Mesodermal cell (in vitro differentiated cells): ENCODE results near the gene ADIRF. TPM values are rescaled to one million over a fixed set of nuclear protein-coding genes. Genes with fewer than 3 reads are reported as not detected.
"Not testable (repeated sequence)": the region's sequence is repeated elsewhere in the genome, so short reads cannot be mapped to it uniquely, and the experiment has no call there.

ENCODE experiments used
- H3K27ac ChIP-seq: 2 replicates; pipeline ENCODE4 v1.7.0; 2013; ENCODE audit warnings: mild to moderate bottlenecking, low read depth, low read length, moderate library complexity; ENCODE audit not compliant: severe bottlenecking
- H3K36me3 ChIP-seq: 2 replicates; pipeline ENCODE4 v1.7.1; 2013; ENCODE audit warnings: mild to moderate bottlenecking, low read length, moderate library complexity; ENCODE audit not compliant: control insufficient read depth, insufficient read depth
- H3K4me1 ChIP-seq: one replicate; pipeline ENCODE4 v1.7.1; 2013; ENCODE audit warnings: mild to moderate bottlenecking, low read length; ENCODE audit not compliant: insufficient read depth, control insufficient read depth, poor library complexity, severe bottlenecking
- H3K4me3 ChIP-seq: 2 replicates; pipeline ENCODE4 v1.7.0; 2013; ENCODE audit warnings: low read length, control low read depth, mild to moderate bottlenecking; ENCODE audit not compliant: insufficient read depth, poor library complexity, severe bottlenecking; ENCODE audit errors: extremely low read depth
- H3K9me3 ChIP-seq: 2 replicates; pipeline ENCODE4 v1.7.1; 2013; ENCODE audit warnings: mild to moderate bottlenecking, low read length, moderate library complexity; ENCODE audit not compliant: control insufficient read depth
- WGBS, 2 experiments: methylation state at CpG; one replicate each; pipeline ENCODE4 v1.1.5; 2013; ENCODE audit warnings: missing lambda C conversion rate in 2 of 2; ENCODE audit not compliant: insufficient coverage in 2 of 2; 5-methylcytosine and 5-hydroxymethylcytosine counted together
- polyA plus RNA-seq, 2 experiments: library from polyadenylated mRNA; stranded (reverse); fragments of 50-300 nt; gene quantifications; one replicate each; pipeline ENCODE4 v1.2.3, GENCODE V29; 2013

The ADIRF gene
- polyA plus RNA-seq (2013, experiment 1 of 2) = 0.48 TPM
- not detected for polyA plus RNA-seq (2013, experiment 2 of 2)

DNA sequence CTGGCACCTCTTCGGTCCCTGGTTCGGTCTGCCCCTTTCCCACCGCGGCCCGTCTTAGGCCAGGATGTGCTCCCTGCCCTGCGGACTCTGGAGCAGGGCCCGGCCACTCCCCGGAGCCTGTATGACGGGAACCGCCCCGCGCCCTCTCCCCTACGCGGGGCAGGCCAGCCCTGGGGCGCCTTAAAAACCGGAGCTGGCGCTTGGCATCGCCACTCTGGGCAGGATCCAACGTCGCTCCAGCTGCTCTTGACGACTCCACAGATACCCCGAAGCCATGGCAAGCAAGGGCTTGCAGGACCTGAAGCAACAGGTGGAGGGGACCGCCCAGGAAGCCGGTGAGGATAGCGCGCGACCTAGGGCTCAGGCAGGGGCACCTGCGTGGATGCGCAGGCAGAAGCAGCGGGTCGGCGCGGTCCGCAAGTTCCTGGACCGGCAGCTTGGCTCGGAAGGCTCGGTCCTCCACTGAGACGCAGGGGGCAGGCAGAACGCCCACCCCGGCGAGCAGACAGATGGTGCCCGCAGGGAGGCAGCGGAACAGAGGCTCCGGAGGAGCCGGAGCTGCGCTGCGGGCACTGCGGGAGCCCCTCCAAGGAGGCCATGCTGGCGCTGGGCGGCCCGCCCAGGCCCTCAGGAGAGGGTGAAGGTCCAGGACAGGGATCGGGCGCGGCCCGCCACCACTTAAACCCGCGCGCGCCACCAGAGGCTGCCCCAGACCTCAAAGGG, at the start of gene ADIRF:
Gene ADIRF, plus strand, starts transcription at position 212 of the 723 bp plus-strand sequence. Its CDS starts 63 bp downstream, at position 275.
- H3K4me1 ChIP-seq = peaks cover 30% of the 10 kb centered on the region
- WGBS, 2 experiments = 94% methylated on average over 54 to 57 of the region's 59 CpGs

DNA sequence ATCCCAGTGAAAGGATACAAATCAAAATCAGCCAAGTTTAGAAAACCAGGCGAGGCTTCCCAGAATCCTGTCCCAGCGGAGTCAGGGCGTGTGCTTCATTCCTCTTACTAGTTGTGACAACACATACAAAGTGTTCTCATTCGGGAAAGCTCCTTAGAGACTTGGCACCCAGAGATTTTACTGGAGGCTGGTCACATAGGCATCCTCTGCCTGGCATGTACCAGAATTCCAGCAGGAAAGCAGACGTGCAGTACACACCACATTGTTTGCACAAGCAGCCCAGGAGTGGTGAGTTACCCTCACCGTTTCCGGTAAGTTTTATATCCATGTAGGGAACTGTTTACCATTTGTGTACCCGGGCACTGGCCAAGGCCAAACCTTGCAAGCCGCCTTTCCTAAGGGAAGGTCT, 45.7 kb upstream of the ADIRF start:
- Histone ChIP-seq H3K36me3 (peaks cover 66% of the 10 kb centered on the region), H3K4me3 (no peak overlapping the region), H3K9me3 (no peaks in the 10 kb centered on the region), H3K4me1 (peaks cover 5% of the 10 kb centered on the region), H3K27ac (no peak overlapping the region)
- 87 to 95% methylated on average over 9 of the region's 9 CpGs for WGBS, 2 experiments

More for the DNA sequence above, at the start of gene ADIRF:
- H3K27ac ChIP-seq = no peak within 1 kb of the TSS
- no peaks in the 10 kb centered on the region for H3K9me3 ChIP-seq
- H3K36me3 ChIP-seq = no peaks in the 10 kb centered on the region
- no peak within 1 kb of the TSS for H3K4me3 ChIP-seq

DNA sequence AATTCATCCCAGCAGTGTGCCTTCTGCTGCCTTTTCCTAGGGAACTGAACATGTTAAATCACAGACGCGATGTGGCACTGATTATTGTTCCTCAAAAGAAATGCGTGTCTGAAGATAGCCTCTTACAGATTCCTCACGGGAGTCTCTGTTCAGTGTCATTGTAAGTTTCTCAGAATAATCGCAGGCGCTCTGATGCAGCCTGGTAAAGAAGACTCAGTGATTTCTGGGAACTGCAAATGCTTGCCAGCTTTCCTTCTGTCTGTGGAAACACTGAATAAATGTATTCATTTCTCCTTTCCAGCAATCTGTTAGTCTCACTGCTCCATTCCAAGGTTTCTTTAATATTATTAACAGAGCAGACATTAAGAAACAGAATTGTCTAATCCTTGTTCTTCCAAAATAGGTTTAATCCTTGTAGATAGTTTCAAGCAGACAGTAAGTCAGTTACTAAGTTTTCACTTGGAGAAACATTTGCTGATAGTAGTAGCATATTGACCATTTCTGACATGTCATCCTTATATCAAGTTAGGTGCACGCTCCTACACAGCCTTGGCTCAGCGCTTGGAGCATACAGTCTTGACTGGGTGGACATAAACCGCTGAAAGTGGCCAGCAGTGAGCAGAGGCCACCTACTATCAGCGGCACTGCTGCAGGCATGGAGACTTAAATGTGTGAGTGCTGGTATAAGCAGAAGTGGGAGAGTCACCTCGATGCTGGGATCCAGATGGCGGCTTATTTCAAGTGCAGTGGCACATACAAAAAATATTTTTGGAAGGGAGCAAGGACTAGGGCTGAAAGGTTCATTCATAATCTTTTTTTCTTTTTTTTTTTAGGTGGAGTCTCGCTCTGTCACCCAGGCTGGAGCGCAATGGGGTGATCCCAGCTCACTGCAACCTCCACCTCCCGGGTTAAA, 38.6 kb upstream of the ADIRF start:
- Histone ChIP-seq H3K4me3 (no peak overlapping the region), H3K27ac (no peak overlapping the region), H3K36me3 (peaks cover 50% of the 10 kb centered on the region), H3K4me1 (no peaks in the 10 kb centered on the region), H3K9me3 (no peaks in the 10 kb centered on the region)
- WGBS, 2 experiments = 87 to 91% methylated on average over 13 to 15 of the region's 15 CpGs

DNA sequence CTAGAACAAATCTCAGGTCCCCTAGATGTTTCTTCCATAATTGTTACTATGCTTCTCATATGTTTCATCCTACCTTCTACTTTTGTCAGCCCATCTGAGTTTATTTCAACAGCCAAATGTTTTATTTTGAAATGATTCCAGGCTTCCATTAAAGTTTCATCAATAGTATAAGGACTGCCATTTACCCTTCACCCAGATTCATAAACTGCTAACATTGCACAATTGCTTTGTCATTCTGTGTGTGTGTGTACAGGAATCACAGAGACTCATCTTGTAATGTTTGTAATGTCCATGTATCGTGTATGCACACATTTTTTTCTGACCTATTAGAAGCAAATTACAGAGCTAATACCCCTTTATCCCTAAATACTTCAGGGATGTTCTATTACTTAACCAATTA, 36.4 kb upstream of the ADIRF start:
- H3K4me1 ChIP-seq = peaks cover 5% of the 10 kb centered on the region
- WGBS, 2 experiments = no CpG with 5 or more reads among the region's 1 CpG

GRCh38 chr10:86932674-86933073, 35.6 kb upstream of the ADIRF start:
- Histone ChIP-seq H3K27ac (no peak overlapping the region), H3K4me1 (peaks cover 7% of the 10 kb centered on the region), H3K9me3 (no peaks in the 10 kb centered on the region), H3K36me3 (peaks cover 48% of the 10 kb centered on the region), H3K4me3 (no peak overlapping the region)
- 100% methylated on average over 2 of the region's 2 CpGs for WGBS, 2 experiments

More for the DNA sequence above, 36.4 kb upstream of the ADIRF start:
- H3K36me3 ChIP-seq = peaks cover 48% of the 10 kb centered on the region
- H3K9me3 ChIP-seq = no peaks in the 10 kb centered on the region
- H3K4me3 ChIP-seq = no peak overlapping the region
- H3K27ac ChIP-seq = no peak overlapping the region

GRCh38 chr10:86934162-86934711, 34.0 kb upstream of the ADIRF start:
- WGBS, 2 experiments = 93 to 98% methylated on average over 5 to 6 of the region's 6 CpGs
- H3K4me1 ChIP-seq = not testable (repeated sequence)

GRCh38 chr10:86936661-86937501, 31.4 kb upstream of the ADIRF start:
- Histone ChIP-seq H3K4me1 (peaks cover 7% of the 10 kb centered on the region), H3K36me3 (peaks cover 16% of the 10 kb centered on the region), H3K27ac (no peak overlapping the region), H3K4me3 (no peak overlapping the region), H3K9me3 (no peaks in the 10 kb centered on the region)
- WGBS, 2 experiments = 94 to 96% methylated on average over 11 to 12 of the region's 13 CpGs

More at GRCh38 chr10:86934162-86934711, 34.0 kb upstream of the ADIRF start:
- peaks cover 38% of the 10 kb centered on the region for H3K36me3 ChIP-seq
- H3K27ac ChIP-seq, H3K4me3 ChIP-seq, H3K9me3 ChIP-seq: not testable (repeated sequence)

DNA sequence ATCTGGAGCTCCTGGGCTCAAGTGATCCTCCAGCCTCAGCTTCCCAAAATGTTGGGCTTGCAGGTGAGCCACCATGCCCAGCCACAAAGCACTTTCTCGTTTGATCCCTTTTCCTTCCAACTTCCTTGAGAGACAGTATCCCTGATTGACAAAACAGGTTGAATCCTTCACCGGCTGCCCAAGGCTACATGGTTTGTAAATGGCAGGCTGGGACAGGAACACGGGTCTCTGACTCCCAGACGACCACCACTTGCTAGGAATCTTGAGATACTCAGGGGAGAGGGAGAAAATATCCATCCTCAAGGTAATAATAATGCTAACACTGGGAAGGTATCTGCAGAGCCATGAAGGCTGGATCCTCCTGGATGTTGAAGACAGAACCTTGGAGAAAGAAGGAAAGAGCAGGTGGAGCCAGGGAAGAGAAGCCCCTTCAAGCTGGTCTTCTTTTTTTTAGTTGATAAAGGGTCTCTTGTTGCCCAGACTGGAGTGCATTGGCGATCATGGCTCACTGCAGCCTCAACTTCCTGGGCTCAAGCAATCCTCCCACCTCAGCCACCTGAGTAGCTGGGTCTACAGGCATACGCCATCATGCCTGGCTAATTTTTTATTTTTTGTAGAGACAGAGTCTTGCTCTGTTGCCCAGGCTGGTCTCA, 30.7 kb upstream of the ADIRF start:
- Histone ChIP-seq H3K36me3 (peaks cover 16% of the 10 kb centered on the region), H3K4me3 (no peak overlapping the region), H3K4me1 (peaks cover 7% of the 10 kb centered on the region), H3K27ac (no peak overlapping the region), H3K9me3 (no peaks in the 10 kb centered on the region)
- 94 to 95% methylated on average over 4 to 6 of the region's 6 CpGs for WGBS, 2 experiments

DNA sequence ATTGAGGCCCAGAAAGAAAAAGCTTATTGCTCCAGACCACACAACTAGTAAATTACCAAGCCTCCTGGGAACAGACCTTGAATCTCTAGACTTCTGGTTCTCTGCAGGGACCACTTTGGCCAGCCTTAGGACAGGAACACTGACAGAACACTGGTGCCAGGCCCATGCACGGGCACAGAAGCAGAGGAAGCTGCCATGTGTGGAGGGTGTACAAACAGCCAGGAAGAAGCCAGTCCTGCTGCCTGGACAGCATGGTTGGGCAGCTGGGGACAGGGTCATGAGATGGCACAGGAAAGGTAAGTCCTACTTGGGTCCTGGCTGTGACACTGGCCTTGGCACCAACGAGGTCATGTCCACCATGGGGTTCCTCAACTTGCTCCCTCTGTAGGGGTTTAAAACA, 30.0 kb upstream of the ADIRF start:
- Histone ChIP-seq H3K27ac (no peak overlapping the region), H3K4me3 (no peak overlapping the region), H3K36me3 (peaks cover 14% of the 10 kb centered on the region), H3K4me1 (peaks cover 7% of the 10 kb centered on the region), H3K9me3 (no peaks in the 10 kb centered on the region)
- 82 to 92% methylated on average over 2 of the region's 2 CpGs for WGBS, 2 experiments
